DND-41 (cell line): ENCODE results near the gene OBP2B.

Experiments
- EZH2 ChIP-seq: IDR thresholded peaks from 3 replicates; pipeline ENCODE4 v1.6.1; 2012; ENCODE audit warnings: borderline replicate concordance, low read depth, mild to moderate bottlenecking, moderate library complexity, low read length, inconsistent platforms; ENCODE audit not compliant: severe bottlenecking
- TF ChIP-seq, protein P1 (sequence below): IDR thresholded peaks from 2 replicates; pipeline ENCODE4 v1.5.1; 2012; ENCODE audit warnings: borderline replicate concordance, low read length, moderate library complexity, mild to moderate bottlenecking; ENCODE audit not compliant: poor library complexity, severe bottlenecking; ENCODE audit errors: extremely low read depth

DNA sequence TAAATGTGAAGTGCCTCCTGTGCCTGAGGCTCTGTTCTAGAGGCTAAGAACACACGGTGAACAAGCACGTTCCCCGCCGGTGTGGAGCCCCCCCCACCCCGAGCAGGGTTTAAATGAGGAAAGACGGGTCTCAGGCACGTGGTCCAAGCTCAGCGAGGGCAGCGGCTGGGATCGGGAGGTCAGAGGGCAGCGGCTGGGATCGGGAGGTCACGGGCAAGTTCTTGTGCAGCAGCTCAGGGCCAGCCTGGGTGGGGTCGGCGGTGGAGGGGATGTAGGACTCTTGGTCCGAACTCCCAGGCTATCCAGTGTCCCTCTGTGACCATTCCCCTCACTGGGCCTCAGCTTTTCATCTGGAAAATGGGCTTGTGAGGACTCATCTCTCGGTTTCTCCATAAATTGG is 42.7 kb downstream of the OBP2B start:
- TF ChIP-seq, protein P1, sequence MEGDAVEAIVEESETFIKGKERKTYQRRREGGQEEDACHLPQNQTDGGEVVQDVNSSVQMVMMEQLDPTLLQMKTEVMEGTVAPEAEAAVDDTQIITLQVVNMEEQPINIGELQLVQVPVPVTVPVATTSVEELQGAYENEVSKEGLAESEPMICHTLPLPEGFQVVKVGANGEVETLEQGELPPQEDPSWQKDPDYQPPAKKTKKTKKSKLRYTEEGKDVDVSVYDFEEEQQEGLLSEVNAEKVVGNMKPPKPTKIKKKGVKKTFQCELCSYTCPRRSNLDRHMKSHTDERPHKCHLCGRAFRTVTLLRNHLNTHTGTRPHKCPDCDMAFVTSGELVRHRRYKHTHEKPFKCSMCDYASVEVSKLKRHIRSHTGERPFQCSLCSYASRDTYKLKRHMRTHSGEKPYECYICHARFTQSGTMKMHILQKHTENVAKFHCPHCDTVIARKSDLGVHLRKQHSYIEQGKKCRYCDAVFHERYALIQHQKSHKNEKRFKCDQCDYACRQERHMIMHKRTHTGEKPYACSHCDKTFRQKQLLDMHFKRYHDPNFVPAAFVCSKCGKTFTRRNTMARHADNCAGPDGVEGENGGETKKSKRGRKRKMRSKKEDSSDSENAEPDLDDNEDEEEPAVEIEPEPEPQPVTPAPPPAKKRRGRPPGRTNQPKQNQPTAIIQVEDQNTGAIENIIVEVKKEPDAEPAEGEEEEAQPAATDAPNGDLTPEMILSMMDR, result no peak
- TF ChIP-seq EZH2, result no peak
